BLaER1 treated with 17β-estradiol and CSF1 and Interleukin-3, amounts not matched to agents 10 nM and 100 nM (cell line): ENCODE measurements around the gene SNX11.
"Not testable (repeated sequence)": the region's sequence is repeated elsewhere in the genome, so short reads cannot be mapped to it uniquely, and the experiment has no call there.

Source experiments
- H3K27ac ChIP-seq, 11 experiments: shearing (Covaris generic); formaldehyde crosslinking; 2 replicates each; pipeline ENCODE4 v1.8.1; 2022
- H3K27me3 ChIP-seq, 11 experiments: shearing (Covaris generic); formaldehyde crosslinking; 2 replicates each; pipeline ENCODE4 v1.8.1; 2022
- H3K36me3 ChIP-seq, 11 experiments: shearing (Covaris generic); formaldehyde crosslinking; 2 replicates each; pipeline ENCODE4 v1.8.1; 2022
- H3K4me1 ChIP-seq, 10 experiments: shearing (Covaris generic); formaldehyde crosslinking; 2 replicates each; pipeline ENCODE4 v1.8.1; 2022
- H3K4me2 ChIP-seq, 11 experiments: shearing (Covaris generic); formaldehyde crosslinking; 2 replicates each; pipeline ENCODE4 v1.8.1; 2022
- H3K4me3 ChIP-seq, 10 experiments: shearing (Covaris generic); formaldehyde crosslinking; 2 replicates each; pipeline ENCODE4 v1.8.1; 2022
- H3K9ac ChIP-seq, 11 experiments: shearing (Covaris generic); formaldehyde crosslinking; 2 replicates each; pipeline ENCODE4 v1.8.1; 2022
- H3K9me3 ChIP-seq, 11 experiments: shearing (Covaris generic); formaldehyde crosslinking; replicated peaks in 1 of 11; 2 replicates each; pipeline ENCODE4 v1.8.1; 2022
- H4K20me1 ChIP-seq, 11 experiments: shearing (Covaris generic); formaldehyde crosslinking; 2 replicates each; pipeline ENCODE4 v1.8.1; 2022
- Cebpa-rat ChIP-seq, 11 experiments: shearing (Covaris generic); IDR thresholded peaks; 2 replicates each; pipeline ENCODE4 v1.8.1; 2022

SNX11 gene

DNA sequence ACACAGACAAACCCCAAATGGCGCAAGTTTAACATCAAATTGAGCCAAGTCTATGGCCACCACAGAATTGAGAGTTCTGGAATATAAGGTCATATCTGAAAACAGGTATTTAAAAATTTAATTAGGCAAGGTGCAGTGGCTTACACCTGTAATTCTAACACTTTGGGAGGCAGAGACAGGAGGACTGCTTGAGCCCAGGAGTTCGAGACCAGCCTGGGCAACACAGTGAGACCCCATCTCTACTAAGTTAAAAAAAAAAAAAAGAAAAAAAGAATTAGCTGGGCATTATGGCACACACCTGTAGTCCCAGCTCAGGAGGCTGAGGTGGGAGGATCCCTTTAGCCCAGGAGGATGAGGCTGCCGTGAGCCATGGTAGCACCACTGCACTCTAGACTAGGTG lies 40.3 kb upstream of the SNX11 start:
- TF ChIP-seq Cebpa-rat (IDR thresholded peaks at IDR 0.05): no peak
- Histone ChIP-seq H3K36me3 (peaks cover 95 to 100% (median 98%) of the 10 kb centered on the region in 11 experiments), H3K4me1 (no peaks in the 10 kb centered on the region)

GRCh38 chr17:48067808-48068207 lies 39.8 kb upstream of the SNX11 start:
- not testable (repeated sequence) for H3K4me3 ChIP-seq, H3K9ac ChIP-seq, H3K4me1 ChIP-seq, H3K9me3 ChIP-seq, H3K27me3 ChIP-seq, H3K27ac ChIP-seq, H3K4me2 ChIP-seq
- peaks cover 28 to 78% (median 61%) of the 10 kb centered on the region in 11 experiments; a peak in 21 of 22 replicates for H4K20me1 ChIP-seq
- peaks cover 93 to 100% (median 98%) of the 10 kb centered on the region in 11 experiments for H3K36me3 ChIP-seq

More for the DNA sequence above, 40.3 kb upstream of the SNX11 start:
- Histone ChIP-seq H3K9ac (no peak overlapping the region), H4K20me1 (peaks cover 31 to 84% (median 63%) of the 10 kb centered on the region in 11 experiments; a peak in 21 of 22 replicates), H3K9me3 (no peaks in the 10 kb centered on the region), H3K27ac (no peak overlapping the region), H3K27me3 (no peaks in the 10 kb centered on the region), H3K4me3 (no peak overlapping the region), H3K4me2 (no peak overlapping the region)

DNA sequence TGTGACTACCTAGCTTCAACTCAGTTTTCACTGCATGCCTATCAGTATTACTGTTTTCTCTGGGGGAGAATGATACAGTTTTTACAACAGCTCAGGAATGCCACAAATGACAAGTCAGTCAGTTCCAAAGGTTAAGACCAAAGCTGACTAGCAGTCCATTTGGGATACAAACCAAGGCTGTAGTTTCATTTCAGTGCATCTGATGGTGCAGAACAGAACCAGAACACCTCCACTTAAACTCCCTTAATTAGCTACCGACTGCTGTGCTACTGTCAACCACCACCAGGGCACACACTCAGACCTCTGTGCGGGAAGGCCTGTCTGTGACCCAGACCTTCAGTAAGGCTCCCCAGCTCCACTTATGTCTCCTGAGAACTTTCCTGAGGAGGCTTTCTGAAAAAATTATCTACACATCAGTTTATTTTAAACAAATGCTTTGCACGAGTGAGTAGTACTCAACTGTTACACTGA lies 39.0 kb upstream of the SNX11 start:
- H3K4me3 ChIP-seq: no peak overlapping the region
- TF ChIP-seq Cebpa-rat (IDR thresholded peaks at IDR 0.05): no peak
- H3K36me3 ChIP-seq: peaks cover 93 to 100% (median 98%) of the 10 kb centered on the region in 11 experiments
- no peak overlapping the region for H3K27ac ChIP-seq
- no peaks in the 10 kb centered on the region for H3K4me1 ChIP-seq
- H3K9ac ChIP-seq: no peak overlapping the region
- no peak overlapping the region for H3K4me2 ChIP-seq
- H4K20me1 ChIP-seq: peaks cover 21 to 71% (median 61%) of the 10 kb centered on the region in 11 experiments; a peak in 20 of 22 replicates
- H3K27me3 ChIP-seq: no peaks in the 10 kb centered on the region
- no peaks in the 10 kb centered on the region for H3K9me3 ChIP-seq

- Histone ChIP-seq H3K9ac (no peak overlapping the region), H4K20me1 (peaks cover 13 to 69% (median 53%) of the 10 kb centered on the region in 11 experiments; a peak in 20 of 22 replicates), H3K4me2 (no peak overlapping the region), H3K27me3 (no peaks in the 10 kb centered on the region), H3K27ac (no peak overlapping the region), H3K9me3 (no peaks in the 10 kb centered on the region), H3K36me3 (peaks cover 86 to 100% (median 97%) of the 10 kb centered on the region in 11 experiments), H3K4me1 (no peaks in the 10 kb centered on the region), H3K4me3 (no peak overlapping the region)
- no peak for TF ChIP-seq Cebpa-rat (IDR thresholded peaks at IDR 0.05)
These were observed 37.4 kb upstream of the SNX11 start for GRCh38 chr17:48070195-48070594.

- Histone ChIP-seq H3K36me3 (peaks cover 86 to 100% (median 97%) of the 10 kb centered on the region in 11 experiments), H3K9ac (no peak overlapping the region), H3K4me2 (no peak overlapping the region), H3K9me3 (no peaks in the 10 kb centered on the region), H3K4me1 (no peaks in the 10 kb centered on the region), H4K20me1 (peaks cover 7 to 69% (median 48%) of the 10 kb centered on the region in 11 experiments; a peak in 21 of 22 replicates), H3K4me3 (no peak overlapping the region), H3K27me3 (no peaks in the 10 kb centered on the region), H3K27ac (no peak overlapping the region)
- no peak for TF ChIP-seq Cebpa-rat (IDR thresholded peaks at IDR 0.05)
These were observed 35.9 kb upstream of the SNX11 start for GRCh38 chr17:48071654-48072053.

GRCh38 chr17:48072811-48073210 lies 34.8 kb upstream of the SNX11 start:
- H3K4me3 ChIP-seq, H3K4me2 ChIP-seq, H3K4me1 ChIP-seq, H3K9me3 ChIP-seq, H3K9ac ChIP-seq, H3K27ac ChIP-seq, H3K27me3 ChIP-seq: not testable (repeated sequence)
- peaks cover 0 to 69% (median 49%) of the 10 kb centered on the region in 11 experiments; a peak in 20 of 22 replicates for H4K20me1 ChIP-seq
- H3K36me3 ChIP-seq: peaks cover 77 to 100% (median 92%) of the 10 kb centered on the region in 11 experiments

GRCh38 chr17:48073566-48074094 lies 33.9 kb upstream of the SNX11 start:
- peaks cover under 1 to 71% (median 49%) of the 10 kb centered on the region in 11 experiments; a peak in 19 of 22 replicates for H4K20me1 ChIP-seq
- not testable (repeated sequence) for H3K9ac ChIP-seq, H3K4me2 ChIP-seq, H3K27ac ChIP-seq, H3K4me1 ChIP-seq, H3K4me3 ChIP-seq, H3K9me3 ChIP-seq, H3K27me3 ChIP-seq
- H3K36me3 ChIP-seq: peaks cover 69 to 94% (median 86%) of the 10 kb centered on the region in 11 experiments

- H3K4me3 ChIP-seq: no peak overlapping the region
- no peak overlapping the region for H3K4me2 ChIP-seq
- H4K20me1 ChIP-seq: peaks cover 9 to 76% (median 58%) of the 10 kb centered on the region in 11 experiments; a peak in 20 of 22 replicates
- no peak for TF ChIP-seq Cebpa-rat (IDR thresholded peaks at IDR 0.05)
- H3K9me3 ChIP-seq: no peaks in the 10 kb centered on the region
- peaks cover 60 to 94% (median 81%) of the 10 kb centered on the region in 11 experiments for H3K36me3 ChIP-seq
- H3K27me3 ChIP-seq: no peaks in the 10 kb centered on the region
- H3K9ac ChIP-seq: no peak overlapping the region
- peaks cover 0 to 5% (median 0%) of the 10 kb centered on the region in 10 experiments; a peak in 3 of 20 replicates for H3K4me1 ChIP-seq
- H3K27ac ChIP-seq: no peak overlapping the region
These were observed 33.1 kb upstream of the SNX11 start for GRCh38 chr17:48074322-48075081.

- Histone ChIP-seq H4K20me1 (peaks cover 31 to 95% (median 72%) of the 10 kb centered on the region in 11 experiments; a peak in 21 of 22 replicates), H3K36me3 (peaks cover 38 to 72% (median 56%) of the 10 kb centered on the region in 11 experiments)
- H3K9me3 ChIP-seq, H3K4me1 ChIP-seq, H3K27ac ChIP-seq, H3K9ac ChIP-seq, H3K4me2 ChIP-seq, H3K27me3 ChIP-seq, H3K4me3 ChIP-seq: not testable (repeated sequence)
These were observed 30.4 kb upstream of the SNX11 start for GRCh38 chr17:48077152-48077551.
